Ascending aorta (tissue), 2 donors: ENCODE measurements around the gene SELENON. TPM values are rescaled to one million over a fixed set of nuclear protein-coding genes. Genes with fewer than 3 reads are reported as not detected.

ENCODE experiments used
- DNase-seq, 2 donors: peaks; one replicate each; pipeline ENCODE4 v3.0.0-alpha.2; 2019; ENCODE audit warnings: low spot score in 2 of 2
- H3K27ac ChIP-seq, 2 donors: fragments of 200-600 bp; sonication (generic); one replicate each; pipeline ENCODE4 v1.5.1; 2016 to 2017; ENCODE audit warnings: mild to moderate bottlenecking in 1 of 2
- H3K27me3 ChIP-seq: fragments of 200-600 bp; sonication (generic); one replicate; pipeline ENCODE4 v1.5.1; 2017
- H3K36me3 ChIP-seq, 2 donors: fragments of 200-600 bp; sonication (generic); one replicate each; pipeline ENCODE4 v1.5.1; 2016
- H3K4me1 ChIP-seq, 2 donors: fragments of 200-600 bp; sonication (generic); one replicate each; pipeline ENCODE4 v1.5.1; 2016 to 2017; ENCODE audit warnings: mild to moderate bottlenecking in 1 of 2
- H3K4me3 ChIP-seq, 2 donors: fragments of 200-600 bp; sonication (generic); one replicate each; pipeline ENCODE4 v1.5.1; 2016 to 2017; ENCODE audit warnings: mild to moderate bottlenecking in 1 of 2
- H3K9me3 ChIP-seq, 2 donors: fragments of 200-600 bp; sonication (generic); one replicate each; pipeline ENCODE4 v1.5.1; 2016
- intact Hi-C: fragments of 100-400 bp; cut with DNase I; formaldehyde crosslinking; loops from one replicate; pipeline ENCODE4 v1.15.1; 2023
- total RNA-seq: library from RNA; depleted of rRNA; stranded (reverse); fragments of >200 nt; gene quantifications from one replicate; pipeline ENCODE4 v1.1.0, GENCODE V29; 2016
- TF ChIP-seq, protein P1 (sequence below), 3 experiments: fragments of 200-600 bp in 2 of 3; fragments of 450-650 bp in 1 of 3; sonication (generic) in 2 of 3; IDR thresholded peaks; one replicate each; pipeline ENCODE4 v1.5.1; 2016 to 2019; ENCODE audit warnings: antibody characterized with exemption in 3 of 3, mild to moderate bottlenecking in 1 of 3, moderate library complexity in 1 of 3

The SELENON gene
- total RNA-seq, 1 donor from 2014 or later, result 208 TPM

DNA sequence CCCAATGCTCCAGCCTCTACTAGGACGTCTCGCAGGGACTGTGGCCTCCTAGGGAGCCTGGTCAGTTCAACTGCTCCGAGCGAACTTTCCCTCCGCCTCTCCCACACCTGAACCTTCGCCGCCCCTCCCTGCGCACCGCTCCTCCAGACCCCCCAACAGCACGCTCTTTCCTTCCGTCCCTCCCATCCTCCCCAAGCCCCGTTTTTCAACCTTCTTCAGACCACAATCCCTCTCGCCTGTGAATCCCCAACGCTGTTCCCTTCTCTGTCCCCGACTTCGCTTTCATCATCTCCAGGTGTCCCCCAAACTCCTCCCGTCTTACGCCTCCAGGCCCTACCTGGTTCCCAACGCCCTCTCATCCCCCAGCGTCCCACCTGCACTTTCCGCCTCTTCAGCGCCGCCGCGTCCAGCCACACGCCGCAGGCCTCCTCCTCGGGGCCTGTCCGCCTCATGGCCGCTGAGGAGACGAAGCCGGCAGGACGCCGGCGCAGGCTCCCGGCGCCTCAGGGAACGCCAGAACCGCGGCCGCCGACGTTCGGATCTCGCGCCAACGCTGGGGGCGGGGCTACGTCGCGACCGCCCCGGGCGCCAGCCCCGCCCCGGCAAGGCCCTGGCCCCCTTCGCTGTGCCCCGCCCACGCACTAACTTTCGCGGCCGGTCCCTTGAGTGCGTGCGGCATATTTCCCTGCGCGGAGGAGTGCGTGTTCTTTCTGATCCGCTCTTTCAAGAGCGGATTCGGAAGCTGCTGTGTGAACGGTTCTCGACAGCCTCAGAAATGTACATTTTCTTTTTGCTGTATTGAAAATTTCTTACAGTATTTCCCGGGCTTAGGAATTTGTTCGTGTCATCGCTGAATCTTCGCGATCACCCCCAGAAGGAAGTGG, 59.2 kb downstream of the SELENON start, which contains the start of gene AUNIP:
Gene AUNIP (minus strand): TSS at position 552 of the 884 bp plus-strand sequence. CDS start 100 bp downstream, at position 452.
- DNase-seq, result peak in 1 of 2 donors; percentile 91
- Histone ChIP-seq H3K9me3 (no peaks in the 10 kb centered on the region), H3K4me3 (peak within 1 kb of the TSS; percentile 68 to 70), H3K27ac (peak within 1 kb of the TSS; percentile 63 to 70), H3K27me3 (no peaks in the 10 kb centered on the region), H3K36me3 (peaks cover 5 to 10% of the 10 kb centered on the region in 2 donors), H3K4me1 (peaks cover 5 to 7% of the 10 kb centered on the region in 2 donors)
- intact Hi-C loops, result no loop called here
- TF ChIP-seq, protein P1, sequence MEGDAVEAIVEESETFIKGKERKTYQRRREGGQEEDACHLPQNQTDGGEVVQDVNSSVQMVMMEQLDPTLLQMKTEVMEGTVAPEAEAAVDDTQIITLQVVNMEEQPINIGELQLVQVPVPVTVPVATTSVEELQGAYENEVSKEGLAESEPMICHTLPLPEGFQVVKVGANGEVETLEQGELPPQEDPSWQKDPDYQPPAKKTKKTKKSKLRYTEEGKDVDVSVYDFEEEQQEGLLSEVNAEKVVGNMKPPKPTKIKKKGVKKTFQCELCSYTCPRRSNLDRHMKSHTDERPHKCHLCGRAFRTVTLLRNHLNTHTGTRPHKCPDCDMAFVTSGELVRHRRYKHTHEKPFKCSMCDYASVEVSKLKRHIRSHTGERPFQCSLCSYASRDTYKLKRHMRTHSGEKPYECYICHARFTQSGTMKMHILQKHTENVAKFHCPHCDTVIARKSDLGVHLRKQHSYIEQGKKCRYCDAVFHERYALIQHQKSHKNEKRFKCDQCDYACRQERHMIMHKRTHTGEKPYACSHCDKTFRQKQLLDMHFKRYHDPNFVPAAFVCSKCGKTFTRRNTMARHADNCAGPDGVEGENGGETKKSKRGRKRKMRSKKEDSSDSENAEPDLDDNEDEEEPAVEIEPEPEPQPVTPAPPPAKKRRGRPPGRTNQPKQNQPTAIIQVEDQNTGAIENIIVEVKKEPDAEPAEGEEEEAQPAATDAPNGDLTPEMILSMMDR (IDR thresholded peaks at IDR 0.05), result no peak

DNA sequence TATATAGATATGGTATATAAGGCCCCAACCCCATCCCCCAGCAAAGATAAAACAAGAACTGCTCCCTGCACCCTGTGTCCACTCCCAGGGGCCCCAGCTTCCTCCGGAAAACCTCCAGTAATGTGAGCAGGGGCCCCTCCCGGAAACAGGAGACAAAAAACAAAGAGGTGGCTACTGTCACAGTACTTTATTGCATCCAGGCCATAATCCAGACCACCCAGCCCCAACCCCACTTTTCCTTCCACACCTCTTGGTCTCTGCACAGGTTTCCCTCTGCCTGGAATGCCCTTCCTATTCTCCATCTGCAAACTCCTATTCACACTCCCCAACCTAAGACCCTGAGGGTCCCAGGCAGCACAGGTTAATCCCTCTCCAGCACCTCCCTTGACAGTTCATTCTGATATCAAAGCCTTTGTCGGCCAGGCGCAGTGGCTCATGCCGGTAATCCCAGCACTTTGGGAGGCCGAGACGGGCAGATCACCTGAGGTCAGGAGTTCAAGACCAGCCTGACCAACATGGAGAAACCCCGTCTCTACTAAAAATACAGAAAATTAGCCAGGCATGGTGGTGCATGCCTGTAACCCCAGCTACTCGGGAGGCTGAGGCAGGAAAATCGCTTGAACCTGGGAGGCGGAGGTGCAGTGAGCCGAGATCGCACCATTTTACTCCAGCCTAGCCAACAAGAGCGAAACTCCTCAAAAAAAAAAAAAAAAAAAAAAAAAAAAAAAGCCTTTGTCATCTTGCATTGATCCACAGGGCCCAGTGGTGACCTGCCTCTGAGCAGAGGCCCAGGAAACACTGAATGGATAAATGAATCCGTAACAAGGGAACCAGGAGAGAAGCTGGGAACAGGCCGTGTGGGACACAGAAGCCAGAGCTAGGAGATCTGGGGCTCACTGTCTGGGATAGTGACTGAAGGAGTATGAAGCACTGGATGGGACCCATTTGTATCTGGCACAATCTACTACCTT, 61.6 kb downstream of the SELENON start:
- intact Hi-C loops, result no loop called here
- Histone ChIP-seq H3K27me3 (no peaks in the 10 kb centered on the region), H3K4me1 (peaks cover 5 to 7% of the 10 kb centered on the region in 2 donors), H3K9me3 (no peaks in the 10 kb centered on the region), H3K36me3 (peaks cover 5 to 10% of the 10 kb centered on the region in 2 donors), H3K27ac (no peak overlapping the region), H3K4me3 (no peak overlapping the region)
- DNase-seq, result no peak
- TF ChIP-seq, protein P1 (IDR thresholded peaks at IDR 0.05), result no peak

DNA sequence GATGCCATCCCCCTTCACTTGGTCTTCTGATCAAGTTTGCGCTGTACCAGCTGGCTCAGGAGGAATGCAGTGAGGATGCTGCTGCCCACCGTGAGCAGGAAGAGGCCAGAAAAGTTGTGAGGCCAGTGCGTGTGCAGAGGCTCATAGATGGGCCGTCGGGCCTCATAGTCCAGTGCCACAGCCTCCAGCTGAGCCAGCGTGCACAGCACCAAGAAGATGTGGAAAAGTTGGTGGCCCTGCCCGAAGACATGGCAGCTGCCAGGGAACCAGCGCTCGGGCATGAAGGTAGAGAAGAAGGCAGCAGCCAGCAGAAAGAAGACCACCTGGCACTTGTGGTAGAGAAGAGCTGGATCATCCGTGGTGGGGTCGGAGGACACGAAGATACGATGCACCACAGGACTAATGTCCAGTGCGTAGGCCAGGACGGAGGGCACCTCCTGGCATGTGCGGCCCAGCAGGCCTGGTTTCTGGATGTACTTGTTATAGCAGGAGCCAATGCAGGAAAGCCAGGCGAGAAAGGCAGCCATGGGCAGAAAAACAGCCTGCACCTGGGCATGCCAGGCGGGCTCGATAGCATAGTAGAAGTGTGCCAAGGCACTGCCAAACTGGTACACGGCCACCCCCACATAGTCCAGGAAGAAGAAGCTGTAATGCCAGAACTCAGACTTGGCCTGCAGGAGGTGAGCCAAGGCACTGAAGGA, 62.9 kb downstream of the SELENON start:
- intact Hi-C loops, result no loop called here
- DNase-seq, result no peak
- H3K4me3 ChIP-seq, result no peak overlapping the region

DNA sequence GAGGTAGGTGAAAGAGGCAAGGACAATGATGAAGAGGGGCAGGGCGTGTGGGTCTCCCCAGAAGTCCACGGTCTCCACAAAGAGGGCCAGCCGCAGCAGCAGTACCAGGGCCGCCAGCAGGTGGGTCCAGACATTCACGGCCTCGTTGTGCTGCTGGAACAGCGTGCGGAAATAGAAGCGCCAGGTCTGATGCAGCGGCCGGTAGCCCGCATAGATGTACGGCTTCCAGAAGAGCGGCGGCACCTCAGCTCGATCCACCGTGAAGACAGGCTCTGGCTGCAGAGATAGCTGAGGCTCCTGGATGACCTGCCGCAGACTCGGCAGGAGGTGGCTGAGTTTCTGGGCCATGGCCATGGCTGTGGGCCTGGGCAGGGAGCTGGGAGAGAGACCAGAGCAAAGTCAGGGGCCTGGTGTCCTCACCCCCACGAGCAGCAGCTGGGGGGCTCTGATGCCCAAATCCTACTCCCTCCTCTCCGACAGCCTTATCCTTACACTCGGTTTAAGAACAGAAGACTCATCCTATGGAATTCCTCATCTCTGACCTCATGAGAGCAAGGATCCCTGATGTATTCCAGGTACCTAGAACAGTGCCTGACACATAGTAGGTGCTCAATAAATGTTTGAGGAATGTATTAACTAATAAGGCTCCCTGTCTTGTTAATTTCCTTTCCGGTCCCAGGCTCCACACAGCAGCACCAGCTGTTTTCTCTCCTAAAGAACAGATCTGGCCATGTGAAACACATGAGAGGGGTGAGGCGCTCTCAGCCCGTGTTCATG, 63.7 kb downstream of the SELENON start:
- no peak overlapping the region for H3K27ac ChIP-seq
- no peaks in the 10 kb centered on the region for H3K27me3 ChIP-seq
- intact Hi-C loops, result no loop called here
- H3K4me1 ChIP-seq, result peaks cover 5% of the 10 kb centered on the region in 2 donors
- no peak overlapping the region for H3K4me3 ChIP-seq
- H3K9me3 ChIP-seq, result no peaks in the 10 kb centered on the region
- H3K36me3 ChIP-seq, result peaks cover 5 to 10% of the 10 kb centered on the region in 2 donors
- DNase-seq, result peak in 1 of 2 donors; percentile 40
- TF ChIP-seq, protein P1 (IDR thresholded peaks at IDR 0.05), result no peak

More for the DNA sequence above, 62.9 kb downstream of the SELENON start:
- TF ChIP-seq, protein P1 (IDR thresholded peaks at IDR 0.05), result no peak
- peaks cover 5 to 7% of the 10 kb centered on the region in 2 donors for H3K4me1 ChIP-seq
- no peaks in the 10 kb centered on the region for H3K27me3 ChIP-seq
- H3K36me3 ChIP-seq, result peaks cover 5 to 10% of the 10 kb centered on the region in 2 donors
- H3K9me3 ChIP-seq, result no peaks in the 10 kb centered on the region
- H3K27ac ChIP-seq, result no peak overlapping the region
